ENCODE measurements around the gene NTF3.

DNA sequence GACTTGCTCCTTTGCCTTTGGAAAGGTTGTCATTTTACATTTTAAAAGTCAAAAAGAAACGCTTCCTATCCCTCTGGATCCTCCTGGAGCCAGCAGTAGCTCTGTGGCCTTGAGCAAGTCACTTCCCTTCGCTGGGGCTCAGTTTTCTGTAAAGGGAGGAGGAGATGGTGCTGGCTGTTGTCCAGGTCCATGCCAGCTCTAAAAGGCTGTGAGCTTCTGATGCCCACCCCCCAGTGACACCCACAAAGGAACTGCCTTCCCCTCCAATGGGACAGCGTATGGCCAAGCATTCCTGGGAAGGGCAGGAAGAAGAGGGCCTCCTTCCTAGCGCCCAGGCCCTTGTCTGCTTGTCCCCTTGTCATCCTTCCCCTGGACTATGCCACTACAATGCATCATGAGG, 81.5 kb downstream of the NTF3 start:
- no peak for TF ChIP-seq CEBPB (IDR thresholded peaks at IDR 0.05; ENCODE audit: low read depth)
- no peak for TF ChIP-seq EZH2 (IDR thresholded peaks at IDR 0.05)
- TF ChIP-seq, protein P1, sequence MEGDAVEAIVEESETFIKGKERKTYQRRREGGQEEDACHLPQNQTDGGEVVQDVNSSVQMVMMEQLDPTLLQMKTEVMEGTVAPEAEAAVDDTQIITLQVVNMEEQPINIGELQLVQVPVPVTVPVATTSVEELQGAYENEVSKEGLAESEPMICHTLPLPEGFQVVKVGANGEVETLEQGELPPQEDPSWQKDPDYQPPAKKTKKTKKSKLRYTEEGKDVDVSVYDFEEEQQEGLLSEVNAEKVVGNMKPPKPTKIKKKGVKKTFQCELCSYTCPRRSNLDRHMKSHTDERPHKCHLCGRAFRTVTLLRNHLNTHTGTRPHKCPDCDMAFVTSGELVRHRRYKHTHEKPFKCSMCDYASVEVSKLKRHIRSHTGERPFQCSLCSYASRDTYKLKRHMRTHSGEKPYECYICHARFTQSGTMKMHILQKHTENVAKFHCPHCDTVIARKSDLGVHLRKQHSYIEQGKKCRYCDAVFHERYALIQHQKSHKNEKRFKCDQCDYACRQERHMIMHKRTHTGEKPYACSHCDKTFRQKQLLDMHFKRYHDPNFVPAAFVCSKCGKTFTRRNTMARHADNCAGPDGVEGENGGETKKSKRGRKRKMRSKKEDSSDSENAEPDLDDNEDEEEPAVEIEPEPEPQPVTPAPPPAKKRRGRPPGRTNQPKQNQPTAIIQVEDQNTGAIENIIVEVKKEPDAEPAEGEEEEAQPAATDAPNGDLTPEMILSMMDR (IDR thresholded peaks at IDR 0.05 in 2 of 3, conservative IDR thresholded peaks at IDR 0.05 in 1 of 3; ENCODE audit: borderline replicate concordance in 1 of 3, insufficient read depth in 1 of 3, low read depth in 2 of 3, low read length in 2 of 3), result no peak
- no peak for TF ChIP-seq POLR2A (IDR thresholded peaks at IDR 0.05; ENCODE audit: borderline replicate concordance, extremely low read depth, insufficient read depth, insufficient read length)
